NCI-H774 (cell line): ENCODE measurements around the gene FAIM2.

Source experiments
- DNase-seq: peaks from one replicate; lab custom pipeline; 2025; lab: John Stamatoyannopoulos, UW

The FAIM2 gene

DNA sequence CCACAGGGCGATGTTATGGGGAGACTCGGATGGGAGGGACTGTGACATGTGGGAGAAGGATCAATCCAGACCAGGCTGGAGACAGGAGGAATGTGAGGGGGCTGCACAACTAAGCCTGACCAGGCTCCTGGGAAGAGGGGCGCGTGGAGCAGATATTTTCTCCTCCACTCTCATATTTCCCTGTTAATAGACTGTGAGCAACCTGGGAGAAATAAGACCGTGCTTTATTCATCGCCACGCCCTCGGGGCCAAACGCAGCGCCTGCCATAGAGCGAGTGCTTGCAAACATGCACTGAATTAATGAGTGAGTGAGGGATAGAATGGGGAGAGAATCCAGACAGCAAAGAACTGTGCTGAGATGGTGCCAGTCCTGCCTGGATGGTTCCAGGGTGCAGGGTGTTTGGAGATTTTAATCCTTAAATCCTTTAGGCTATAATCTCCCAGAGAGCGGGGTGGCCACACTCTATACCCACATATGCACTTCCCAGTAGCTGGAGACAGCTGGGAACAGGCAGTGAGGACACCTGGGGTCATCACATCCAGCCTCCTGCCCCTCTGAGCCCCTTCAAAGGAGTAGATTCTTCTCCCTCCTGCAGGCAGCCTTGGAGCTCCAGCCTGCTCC lies 13.6 kb upstream of the FAIM2 start:
- no peak for DNase-seq

DNA sequence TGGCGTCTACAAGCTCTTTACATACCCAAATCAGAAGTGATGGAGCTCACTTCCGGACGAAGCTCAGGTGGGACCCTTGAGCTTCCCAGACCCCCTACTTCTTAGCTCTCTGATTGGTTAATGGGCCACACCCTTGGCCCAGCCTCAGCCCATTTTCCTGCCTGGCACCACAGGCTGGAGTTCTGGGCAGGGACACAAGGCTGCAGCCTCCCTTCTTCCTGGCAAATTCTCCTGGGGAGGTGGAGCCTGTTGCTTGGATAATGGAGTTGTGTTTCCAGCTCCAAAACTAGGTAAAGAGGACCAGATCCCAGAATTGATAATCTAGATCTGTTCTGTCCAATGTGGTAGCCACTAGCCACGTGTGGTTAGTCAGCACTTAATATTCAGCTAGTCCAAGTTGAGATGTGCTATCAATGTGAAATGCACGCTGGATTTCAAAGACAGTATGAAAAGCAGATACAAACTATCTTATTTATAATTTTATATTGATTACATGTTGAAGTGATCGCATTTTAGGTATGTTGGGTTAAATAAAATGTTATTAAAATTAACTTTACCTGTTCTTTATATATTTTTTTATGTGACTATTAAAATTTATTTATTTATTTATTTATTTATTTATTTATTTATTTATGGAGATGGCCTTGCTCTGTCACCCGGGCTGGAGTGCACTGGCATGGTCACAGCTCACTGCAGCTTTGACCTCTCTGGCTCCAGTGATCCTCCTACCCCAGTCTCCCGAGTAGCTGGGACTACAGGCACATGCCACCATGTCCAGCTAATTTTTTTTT lies 12.6 kb upstream of the FAIM2 start:
- DNase-seq: no peak

DNA sequence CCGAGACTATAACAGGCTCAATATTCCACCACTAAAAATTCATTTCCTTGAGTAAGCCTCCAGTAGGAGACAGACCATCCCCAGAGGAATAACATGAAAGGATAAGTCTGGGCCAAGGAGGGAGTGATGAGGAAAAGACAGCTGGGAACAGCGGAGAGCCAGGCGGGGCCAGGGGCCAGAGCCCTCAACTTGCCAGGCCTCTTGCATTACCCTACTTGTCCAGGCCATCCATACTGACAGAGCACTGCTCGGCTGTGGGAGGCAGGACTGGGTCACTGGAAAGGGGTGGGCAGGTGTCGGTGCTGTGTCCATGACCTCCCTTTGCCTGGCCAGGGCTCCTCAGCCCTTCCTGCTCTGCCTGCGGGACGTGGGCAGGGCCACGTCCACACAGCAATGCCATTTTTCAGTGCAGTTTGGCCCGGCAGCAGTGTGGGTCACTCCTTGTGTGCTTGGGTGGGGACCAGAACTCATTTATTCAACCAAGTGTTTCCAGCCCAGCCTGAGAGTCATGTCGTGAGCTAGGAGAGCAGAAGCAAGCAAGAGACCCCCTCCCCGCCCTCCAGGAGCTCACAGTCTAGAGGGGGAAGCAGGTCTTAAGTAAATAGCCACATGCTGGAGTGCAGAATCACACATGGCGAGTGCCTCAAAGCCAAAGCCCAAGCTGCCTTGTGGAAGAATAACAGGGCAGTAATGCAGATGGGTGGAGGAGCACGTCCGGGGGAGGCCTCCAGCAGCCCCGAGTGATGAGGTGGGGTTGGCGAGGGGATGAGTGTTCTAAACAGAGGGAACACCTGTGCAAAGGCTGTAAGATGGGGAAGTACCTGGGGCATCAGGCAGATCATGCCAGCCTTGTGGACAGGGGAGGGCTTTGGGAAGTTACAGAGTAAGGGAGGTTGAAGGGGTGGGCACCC lies 8.9 kb upstream of the FAIM2 start:
- DNase-seq: no peak

DNA sequence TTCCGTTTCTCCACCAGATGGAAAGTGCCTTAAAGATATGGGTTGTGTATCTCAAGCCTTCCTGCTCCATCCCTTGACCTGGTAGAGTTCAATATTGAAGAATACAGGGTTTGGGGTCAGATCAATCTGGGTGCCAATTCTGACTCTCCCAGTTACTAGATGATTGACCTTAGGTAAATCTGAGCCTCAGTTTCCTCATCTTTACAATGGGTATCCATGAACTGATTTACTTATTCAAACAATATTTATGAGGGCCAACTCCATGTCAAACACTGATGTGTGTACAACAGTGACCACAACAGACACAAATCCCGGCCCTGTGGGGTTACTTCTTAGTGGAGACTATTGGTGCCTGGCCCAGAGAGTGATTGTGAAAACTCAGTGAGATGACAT lies 7.5 kb upstream of the FAIM2 start:
- no peak for DNase-seq

DNA sequence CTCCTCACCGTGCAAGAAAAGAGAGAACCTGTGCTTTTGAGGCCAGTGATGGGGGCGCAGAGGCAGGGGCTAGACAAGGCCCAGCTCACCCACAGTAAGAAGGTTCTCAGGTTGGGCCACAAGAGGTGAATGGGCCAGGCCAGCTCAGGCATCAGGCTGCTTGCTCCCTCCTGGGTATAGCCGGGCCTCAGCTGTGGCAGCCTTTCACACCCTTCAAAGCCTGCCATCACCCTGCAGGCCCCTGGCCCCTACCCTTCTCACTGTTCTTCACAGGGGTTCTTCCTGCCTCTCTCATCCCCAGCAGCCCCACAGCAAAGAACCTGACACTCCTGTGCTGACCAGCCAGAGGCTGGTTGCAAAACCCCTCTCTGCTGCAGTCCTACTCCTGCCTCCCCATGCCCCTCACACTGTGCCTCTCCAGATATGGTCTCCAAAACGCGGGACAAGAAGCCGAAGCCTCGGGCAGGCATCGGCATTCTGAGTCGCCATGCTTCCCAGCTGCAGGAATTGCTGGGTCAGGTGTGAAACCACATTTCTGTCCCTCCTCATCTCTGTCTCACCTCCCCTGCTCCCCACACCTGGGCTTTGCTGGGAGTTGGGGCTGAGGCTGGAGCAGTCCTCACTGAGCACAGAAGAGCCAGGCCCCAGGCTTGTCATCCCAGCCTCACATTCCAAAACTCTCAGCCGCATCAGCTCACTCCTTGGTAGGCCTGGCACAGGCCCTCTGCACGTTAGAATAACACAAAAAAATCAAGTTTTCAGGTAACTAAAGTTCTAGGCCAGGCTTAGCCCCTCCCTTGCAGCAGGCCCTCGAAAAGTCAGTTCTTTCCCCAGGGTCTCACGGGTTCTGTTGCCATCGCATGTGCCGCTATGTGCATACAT lies 6.9 kb upstream of the FAIM2 start:
- DNase-seq: no peak

DNA sequence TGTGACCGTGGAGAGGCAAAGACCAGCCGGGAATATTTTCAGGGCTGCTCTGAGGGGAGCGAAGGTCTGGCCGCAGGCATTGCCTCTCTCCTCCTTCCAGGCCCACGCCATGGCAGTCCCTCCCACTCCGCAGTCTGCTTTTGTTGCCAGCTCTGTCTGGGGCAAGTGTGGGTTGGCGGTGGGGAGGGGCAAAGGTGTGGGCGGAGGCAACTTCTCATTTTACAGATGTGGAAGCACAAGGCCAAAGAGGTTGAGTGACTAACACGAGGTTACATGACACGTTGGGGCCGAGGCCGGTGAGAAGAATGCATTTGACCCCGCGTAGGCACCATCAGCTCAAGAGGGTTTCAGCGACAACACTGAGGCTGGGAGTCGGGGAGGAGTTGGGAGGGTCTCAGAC lies 6.1 kb upstream of the FAIM2 start:
- no peak for DNase-seq

DNA sequence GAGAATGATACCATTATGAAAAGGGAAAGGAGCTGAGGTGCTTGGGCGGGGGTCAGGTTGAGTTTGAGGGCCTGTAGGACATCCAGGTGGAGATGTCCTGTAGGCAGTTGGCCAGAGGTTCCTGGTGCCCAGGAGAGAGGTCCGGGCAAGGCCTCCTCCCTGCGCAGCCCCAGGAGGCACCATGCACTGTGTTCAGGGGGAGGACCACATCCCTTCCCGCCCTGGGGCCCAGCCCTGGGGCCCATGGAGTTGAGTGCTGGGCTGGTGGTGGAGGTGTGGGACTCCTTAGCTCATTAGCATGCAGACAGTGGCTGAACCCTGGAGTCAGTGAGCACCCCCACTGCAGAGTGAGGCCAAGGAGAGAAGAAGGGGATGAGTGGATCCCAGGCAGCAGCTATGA lies 5.7 kb upstream of the FAIM2 start:
- DNase-seq: no peak

DNA sequence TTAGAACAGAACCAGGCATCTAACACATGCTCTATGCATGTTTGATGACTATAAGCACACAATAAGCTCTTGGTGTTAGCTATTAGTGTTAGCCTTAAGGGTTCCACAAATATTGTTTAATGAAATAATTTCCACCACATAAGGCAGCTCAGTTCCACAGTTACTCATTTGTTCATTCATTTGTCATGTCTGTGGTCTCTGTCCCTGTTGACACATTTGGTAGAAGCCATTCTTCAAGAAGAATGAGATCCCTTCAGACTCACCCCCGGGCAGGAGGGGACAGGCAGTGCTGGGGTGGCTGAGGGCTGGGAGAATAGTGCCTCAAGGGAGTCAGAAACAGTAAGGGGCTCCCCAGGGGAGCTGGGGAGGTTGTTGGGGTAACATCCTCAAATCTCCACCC lies 3.7 kb upstream of the FAIM2 start:
- DNase-seq: no peak

DNA sequence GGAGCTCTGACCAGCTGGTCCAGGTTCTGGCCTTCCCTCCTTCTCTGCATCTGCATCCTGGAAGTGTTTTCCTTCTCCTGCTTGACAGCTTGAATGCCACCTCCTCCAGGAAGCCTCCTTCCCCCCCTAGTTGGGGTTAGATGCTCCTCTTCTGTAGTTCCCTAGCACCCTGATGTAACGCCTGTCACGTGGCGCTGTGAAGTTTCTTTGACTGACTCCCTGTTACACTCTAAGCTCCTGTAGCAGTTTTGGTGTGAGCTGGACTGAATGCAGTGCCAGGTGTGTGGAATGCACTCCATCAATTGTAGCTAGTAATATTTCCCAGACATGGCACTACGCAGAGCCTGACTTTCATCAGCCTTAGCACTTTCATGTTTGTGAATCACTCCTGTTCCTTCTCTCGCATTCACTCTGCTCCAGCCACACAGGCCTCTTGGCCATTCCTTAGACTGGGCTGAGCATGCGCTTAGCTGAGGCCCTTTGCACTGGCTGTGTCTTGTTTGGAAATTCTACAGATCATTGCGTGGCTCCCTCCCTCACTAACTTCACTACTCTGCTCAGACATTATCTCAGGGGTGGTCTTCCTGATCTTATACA lies 2.1 kb upstream of the FAIM2 start:
- DNase-seq: no peak

DNA sequence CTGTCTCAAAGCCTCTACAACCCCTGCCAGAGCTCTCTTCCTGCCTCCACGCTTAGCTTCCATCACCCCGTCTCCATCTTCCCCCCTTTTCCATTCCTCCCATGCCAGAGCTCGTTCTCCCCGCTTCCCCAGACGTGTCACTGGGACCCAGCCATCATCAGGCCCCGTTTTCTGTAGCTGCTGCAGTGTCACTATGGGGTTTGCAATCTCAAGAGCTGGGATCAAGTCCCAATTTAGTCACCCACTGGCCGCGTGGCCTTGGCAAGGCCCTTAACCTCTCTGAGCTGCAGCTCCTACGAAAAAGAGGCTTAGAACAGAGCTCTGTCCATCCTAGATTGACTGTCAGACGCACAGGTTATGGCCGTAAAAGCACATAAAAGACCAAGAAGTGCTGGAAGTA lies 901 bp upstream of the FAIM2 start:
- no peak for DNase-seq

DNA sequence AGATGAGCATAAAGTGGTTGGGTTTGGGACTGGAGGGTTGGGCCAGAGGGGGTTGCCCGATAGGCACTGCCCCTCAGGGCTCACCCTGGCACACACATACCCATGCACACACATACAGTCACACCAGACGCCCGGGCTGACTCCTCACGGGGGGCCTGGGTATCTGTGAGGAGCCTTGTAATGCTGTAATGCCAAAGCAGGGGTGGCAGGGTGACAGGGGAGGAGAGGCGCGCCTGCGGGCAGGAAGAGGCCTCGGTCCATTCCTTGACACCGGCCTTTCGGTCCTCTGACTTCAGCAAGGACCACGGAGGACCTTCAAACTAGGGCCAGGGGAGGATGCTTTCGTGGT lies 375 bp downstream of the FAIM2 start:
- no peak for DNase-seq

DNA sequence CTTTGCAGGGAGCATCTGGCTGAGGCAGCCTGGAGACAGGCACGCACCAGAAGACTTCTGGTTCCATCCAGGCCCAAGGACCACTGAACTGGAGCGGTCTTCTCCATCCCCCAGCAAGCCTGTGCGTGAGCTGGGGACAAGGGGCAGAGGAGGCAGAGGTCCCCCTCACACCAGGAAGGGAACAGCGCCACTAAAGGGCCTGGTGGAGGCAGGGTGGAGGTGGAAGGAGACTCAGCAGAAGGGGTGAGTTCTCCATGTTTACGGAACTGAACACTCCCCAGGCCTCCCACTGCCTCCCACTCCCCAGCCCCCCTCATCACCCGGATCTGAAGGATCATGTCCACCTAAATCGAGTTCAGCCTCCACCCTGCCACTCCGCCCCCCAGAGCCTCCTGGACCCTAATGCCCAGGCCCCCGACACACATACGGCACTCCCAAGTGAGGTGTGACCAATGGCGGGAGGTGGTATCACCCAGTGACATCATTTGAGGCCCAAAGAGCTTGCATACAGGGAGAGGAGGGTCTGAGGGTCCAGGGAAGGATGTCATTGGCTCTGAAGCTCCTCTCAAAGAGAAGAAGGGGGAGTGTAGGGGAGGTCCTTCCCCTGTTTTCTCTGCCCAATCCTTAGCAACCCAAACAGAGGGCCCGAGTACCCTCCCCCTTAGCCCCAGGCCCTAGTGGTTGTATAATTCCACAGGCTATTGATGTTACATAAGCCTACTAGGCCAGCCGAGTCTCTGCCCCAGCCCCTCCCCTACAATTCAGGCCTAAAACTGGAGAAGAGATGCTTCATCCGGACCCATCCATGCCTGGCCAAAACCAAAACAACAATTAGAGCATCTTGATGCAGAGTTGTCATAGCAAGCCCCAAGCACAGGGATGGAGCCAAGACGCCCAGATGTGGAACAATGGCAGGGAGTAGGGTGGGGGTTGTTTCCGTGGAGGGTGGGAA lies 1.0 kb downstream of the FAIM2 start:
- no peak for DNase-seq

DNA sequence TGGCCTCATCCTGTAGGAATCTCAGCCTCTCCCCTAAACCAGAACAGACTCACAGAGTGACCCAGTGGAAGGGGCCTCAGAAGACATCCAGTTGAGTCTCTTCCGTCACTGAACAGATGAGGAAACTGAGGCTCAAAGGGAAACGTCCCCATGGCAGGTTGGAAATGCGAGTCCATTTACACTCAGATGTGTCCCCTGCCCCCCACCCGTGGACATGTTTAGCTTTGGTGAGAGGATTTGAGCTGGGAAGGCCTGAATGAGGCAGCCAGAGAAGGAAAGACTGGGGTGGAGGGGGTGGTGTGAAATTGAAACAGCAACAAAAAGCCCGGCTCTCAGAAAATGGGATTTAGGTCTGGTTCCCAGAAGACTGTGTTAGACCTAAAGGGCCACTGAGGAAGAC lies 1.7 kb downstream of the FAIM2 start:
- no peak for DNase-seq

DNA sequence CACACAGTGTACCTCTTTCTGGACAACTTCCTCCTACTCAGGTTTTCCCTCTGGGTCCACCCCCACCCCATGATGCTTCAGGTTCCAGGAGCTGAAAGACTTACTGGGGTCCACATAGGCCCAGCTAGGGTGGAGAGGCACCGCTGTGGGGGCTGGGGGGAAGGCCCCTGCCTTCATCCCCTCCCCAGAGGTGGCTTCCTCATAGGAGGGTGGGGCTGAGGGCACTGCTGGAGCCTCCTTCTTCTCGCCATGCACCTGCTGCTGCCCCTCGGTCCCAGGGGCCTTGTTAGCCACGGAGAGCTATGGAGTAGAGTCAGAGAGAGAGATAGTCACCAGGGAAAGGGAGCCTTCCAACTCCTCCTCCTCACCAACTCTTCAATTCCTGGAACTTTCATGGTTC lies 2.7 kb downstream of the FAIM2 start:
- DNase-seq: no peak

DNA sequence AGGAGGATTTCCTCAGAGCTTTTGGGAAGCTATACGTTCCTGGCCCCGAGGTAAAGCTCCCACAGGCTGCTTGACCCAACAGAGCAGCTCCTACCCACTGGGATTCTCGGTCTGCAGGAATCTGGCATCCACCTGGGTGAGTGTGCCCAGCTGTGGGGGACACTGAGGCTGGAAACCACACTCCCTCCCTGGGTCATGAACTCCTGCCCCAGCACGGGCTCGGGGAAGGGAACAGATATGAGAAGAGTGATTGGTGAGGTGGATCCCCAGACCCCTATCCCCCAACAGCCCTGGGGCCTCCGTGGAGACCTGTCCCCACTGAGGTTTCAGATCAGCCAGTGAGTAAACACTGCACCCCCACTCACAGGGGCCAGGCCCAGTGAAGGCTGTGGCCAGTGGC lies 3.3 kb downstream of the FAIM2 start:
- DNase-seq: no peak

DNA sequence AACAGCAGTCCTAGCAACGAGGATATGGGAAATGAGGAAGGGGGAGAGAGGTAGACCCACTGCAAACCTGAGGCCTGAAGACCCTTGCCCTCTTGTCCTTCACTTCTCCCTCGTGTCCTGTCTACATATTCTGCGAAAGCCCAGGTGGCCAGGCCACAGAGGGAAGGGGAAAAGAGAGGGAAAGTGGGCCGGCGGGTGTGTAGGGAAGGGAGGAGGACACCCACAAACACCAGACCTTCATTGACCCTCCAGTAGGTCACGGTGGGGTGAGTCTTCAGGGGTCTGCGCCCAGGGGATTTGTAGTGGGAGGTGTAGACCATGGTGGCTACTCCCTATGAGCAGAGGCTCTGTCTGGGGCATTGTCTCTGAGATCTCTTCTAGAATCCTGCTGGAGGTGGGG lies 3.8 kb downstream of the FAIM2 start:
- DNase-seq: no peak

DNA sequence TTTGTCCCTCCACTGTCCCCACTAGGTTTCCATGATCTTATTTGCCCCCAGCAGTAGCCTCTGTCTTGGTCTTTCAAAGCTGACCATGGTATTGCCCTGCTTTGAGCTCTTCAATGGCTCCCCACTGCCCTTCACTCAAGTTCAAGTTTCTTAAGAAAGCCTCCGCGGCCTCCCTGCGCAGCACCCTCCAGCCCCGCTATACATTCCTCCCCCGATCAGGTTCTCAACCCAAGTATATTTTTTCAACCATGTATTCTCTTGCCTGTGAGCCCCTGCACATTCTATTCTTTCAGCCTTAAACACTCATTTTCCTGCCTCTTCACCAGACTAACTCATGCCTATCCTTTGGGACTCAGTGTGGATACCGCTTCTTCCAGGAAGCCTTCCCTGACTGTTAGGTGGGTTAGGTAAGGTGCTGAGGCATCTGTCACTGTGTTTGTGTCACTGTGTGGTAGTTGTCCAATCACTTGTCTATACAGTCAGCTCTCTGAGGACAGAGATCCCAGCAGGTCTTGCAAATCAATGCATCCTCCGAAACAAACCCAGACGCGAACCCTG lies 4.3 kb downstream of the FAIM2 start:
- no peak for DNase-seq

DNA sequence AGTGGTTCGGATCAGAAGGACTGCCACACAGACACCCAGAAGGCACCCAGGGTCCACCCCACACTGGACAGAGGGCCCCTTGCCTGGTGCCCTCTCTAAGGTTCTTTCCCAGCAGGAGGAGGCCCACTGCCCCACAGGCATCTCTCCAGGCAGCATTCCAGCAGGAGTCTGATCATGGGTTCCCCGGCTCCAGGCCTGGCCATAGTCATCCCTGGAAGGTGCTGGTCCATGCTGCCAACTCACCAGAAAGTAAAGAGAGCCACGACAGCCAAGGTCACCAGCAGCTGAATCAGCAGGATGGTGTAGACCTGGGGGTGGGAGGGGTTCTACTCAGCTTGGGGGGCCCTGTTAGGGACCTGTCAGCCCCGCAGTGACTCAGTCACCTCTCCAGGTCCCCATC lies 6.4 kb downstream of the FAIM2 start:
- no peak for DNase-seq

DNA sequence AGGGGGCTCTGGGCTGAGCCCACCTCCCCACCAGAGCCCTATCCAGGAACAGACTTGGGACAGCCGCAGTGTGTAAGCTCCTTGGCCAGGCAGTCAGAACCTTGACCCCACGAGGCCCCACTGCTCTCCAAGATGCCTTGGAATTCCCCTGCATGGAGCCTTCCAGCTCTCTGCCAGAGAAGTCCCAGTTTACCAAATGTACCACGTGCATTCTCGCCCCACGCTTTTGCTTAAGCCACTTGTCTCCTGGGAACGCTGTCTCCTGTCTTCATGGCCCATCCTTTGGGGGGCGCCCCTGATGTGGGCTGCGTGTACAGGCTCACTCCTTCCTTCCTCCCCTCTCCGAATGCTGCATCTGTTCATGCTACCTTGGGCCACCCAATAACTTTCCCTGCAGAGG lies 7.9 kb downstream of the FAIM2 start:
- no peak for DNase-seq

DNA sequence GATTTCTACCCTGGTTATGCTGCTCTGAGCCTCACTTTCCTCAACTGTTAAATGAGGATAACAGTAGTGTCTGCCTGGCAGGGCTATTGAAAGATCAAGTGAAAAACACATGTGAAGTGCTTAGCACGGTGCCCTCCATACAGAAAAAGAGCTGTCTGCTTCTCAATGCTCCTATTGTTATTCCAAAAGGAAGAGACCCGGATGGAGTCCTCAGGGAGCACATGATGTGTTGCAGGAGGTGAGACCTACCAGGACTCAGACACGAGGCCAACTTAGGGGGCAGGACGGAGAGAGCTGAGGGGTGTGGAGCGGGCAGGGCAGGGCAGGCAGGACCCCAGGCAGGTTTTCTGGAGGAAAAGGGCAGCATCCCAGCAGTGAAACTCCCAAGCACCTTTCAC lies 8.9 kb downstream of the FAIM2 start:
- DNase-seq: no peak
